ENCODE measurements around the gene EVA1C. TPM values are rescaled to one million over a fixed set of nuclear protein-coding genes. Genes with fewer than 3 reads are reported as not detected.

EVA1C gene
- total RNA-seq, 1 donor from 2014 or later, result 34.8 TPM

DNA sequence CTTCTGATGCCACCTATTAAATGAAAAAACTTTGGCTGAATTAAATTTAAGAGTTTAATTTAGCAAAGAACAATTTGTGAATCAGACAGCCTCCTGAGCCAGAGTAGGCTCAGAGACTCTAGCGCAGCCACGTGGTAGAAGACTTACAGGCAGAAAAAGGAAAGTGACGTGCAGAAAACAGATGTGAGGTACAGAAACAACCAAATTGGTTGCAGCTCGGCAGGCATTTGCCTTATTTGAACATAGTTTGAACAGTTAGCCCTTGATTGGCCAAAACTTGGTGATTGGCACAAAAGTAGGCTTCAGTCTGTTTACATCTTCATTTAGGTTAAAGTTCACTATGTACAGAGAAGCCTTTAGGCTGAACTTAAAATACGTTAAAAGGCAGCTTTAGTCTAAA, 149.9 kb downstream of the EVA1C start:
- peak; percentile 39 for DNase-seq (ENCODE audit: low spot score)

- no peak for DNase-seq (ENCODE audit: low spot score)
Measured at GRCh38 chr21:32562915-32563314, 150.4 kb downstream of the EVA1C start.

Other genes starting within 250 kb of the EVA1C start
- gene MIS18A, start 133.7 kb upstream of the EVA1C start, total RNA-seq, result 6.5 TPM
- not detected for gene MRAP, start 113.9 kb upstream of the EVA1C start, total RNA-seq
- 11.3 TPM for gene URB1, start 19.7 kb upstream of the EVA1C start, total RNA-seq
- 2.1 TPM for gene TCP10L, start 172.8 kb downstream of the EVA1C start, total RNA-seq
- gene CFAP298, start 199.7 kb downstream of the EVA1C start, total RNA-seq, result 43.2 TPM